Panc1 (cell line): ENCODE measurements around the gene DEPDC5.

Experiments
- POLR2AphosphoS5 ChIP-seq: IDR thresholded peaks from 2 replicates; pipeline ENCODE4 v1.6.1; 2012; ENCODE audit warnings: mild to moderate bottlenecking, low read depth, low read length, moderate library complexity
- SIN3A ChIP-seq: IDR thresholded peaks from 2 replicates; pipeline ENCODE4 v1.6.1; 2012; ENCODE audit warnings: low read depth, mild to moderate bottlenecking, low read length, moderate library complexity, borderline replicate concordance; ENCODE audit not compliant: insufficient read depth
- TF ChIP-seq, protein P1 (sequence below): fragments of 450-650 bp; IDR thresholded peaks from 2 replicates; pipeline ENCODE4 v1.5.1; 2017; ENCODE audit warnings: mild to moderate bottlenecking

DNA sequence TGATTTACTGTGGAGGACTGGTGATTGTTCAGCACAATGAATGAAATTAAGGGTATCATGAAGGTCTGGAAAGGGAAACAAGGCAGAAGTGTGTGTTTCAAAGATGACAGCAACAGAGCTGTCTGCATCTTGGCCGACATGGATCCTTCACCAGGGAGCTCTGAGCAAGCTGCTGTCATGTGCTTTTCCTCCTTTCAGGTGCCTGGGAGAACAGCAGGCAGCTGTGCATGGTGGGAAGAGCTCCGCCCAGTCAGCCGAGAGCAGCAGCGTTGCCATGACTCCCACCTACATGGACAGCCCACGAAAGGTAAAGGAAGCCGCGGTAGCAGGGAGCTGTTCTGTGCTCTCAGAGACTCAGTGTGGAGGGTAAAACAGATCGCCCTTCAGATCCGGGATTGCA is 103.4 kb downstream of the DEPDC5 start:
- TF ChIP-seq SIN3A (no peak), POLR2AphosphoS5 (no peak)
- TF ChIP-seq, protein P1, sequence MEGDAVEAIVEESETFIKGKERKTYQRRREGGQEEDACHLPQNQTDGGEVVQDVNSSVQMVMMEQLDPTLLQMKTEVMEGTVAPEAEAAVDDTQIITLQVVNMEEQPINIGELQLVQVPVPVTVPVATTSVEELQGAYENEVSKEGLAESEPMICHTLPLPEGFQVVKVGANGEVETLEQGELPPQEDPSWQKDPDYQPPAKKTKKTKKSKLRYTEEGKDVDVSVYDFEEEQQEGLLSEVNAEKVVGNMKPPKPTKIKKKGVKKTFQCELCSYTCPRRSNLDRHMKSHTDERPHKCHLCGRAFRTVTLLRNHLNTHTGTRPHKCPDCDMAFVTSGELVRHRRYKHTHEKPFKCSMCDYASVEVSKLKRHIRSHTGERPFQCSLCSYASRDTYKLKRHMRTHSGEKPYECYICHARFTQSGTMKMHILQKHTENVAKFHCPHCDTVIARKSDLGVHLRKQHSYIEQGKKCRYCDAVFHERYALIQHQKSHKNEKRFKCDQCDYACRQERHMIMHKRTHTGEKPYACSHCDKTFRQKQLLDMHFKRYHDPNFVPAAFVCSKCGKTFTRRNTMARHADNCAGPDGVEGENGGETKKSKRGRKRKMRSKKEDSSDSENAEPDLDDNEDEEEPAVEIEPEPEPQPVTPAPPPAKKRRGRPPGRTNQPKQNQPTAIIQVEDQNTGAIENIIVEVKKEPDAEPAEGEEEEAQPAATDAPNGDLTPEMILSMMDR, result no peak
